Colonic mucosa (tissue), 4 donors: Measurements from ENCODE around the gene LHPP. TPM values are rescaled to one million over a fixed set of nuclear protein-coding genes. Genes with fewer than 3 reads are reported as not detected.

Source experiments
- DNase-seq: peaks from one replicate; pipeline ENCODE4 v3.0.0-alpha.2; 2020
- H3K27ac ChIP-seq: fragments of 200-600 bp; one replicate; pipeline ENCODE4 v1.8.0; 2021
- H3K27me3 ChIP-seq: fragments of 200-600 bp; one replicate; pipeline ENCODE4 v1.8.0; 2021
- H3K36me3 ChIP-seq: fragments of 200-600 bp; one replicate; pipeline ENCODE4 v1.8.0; 2021
- H3K4me1 ChIP-seq: fragments of 200-600 bp; one replicate; pipeline ENCODE4 v1.8.0; 2021; ENCODE audit warnings: mild to moderate bottlenecking
- H3K4me3 ChIP-seq: fragments of 200-600 bp; one replicate; pipeline ENCODE4 v1.8.0; 2021
- H3K9ac ChIP-seq, 2 donors: one replicate each; pipeline ENCODE4 v1.7.0; 2013; ENCODE audit warnings: control low read depth in 2 of 2, low read depth in 2 of 2, low read length in 2 of 2
- H3K9me3 ChIP-seq: fragments of 200-600 bp; one replicate; pipeline ENCODE4 v1.8.0; 2021
- CTCF ChIP-seq: fragments of 200-600 bp; IDR thresholded peaks from one replicate; pipeline ENCODE4 v1.8.0; 2022; ENCODE audit warnings: antibody characterized with exemption, mild to moderate bottlenecking
- intact Hi-C: fragments of 100-400 bp; cut with DNase I; formaldehyde crosslinking; loops from one replicate; pipeline ENCODE4 v1.14.1; 2022
- total RNA-seq, 2 donors: library from RNA; stranded (reverse); fragmentation: NEBNext Ultra II Directional in 1 of 2; extraction: Animal tissue kit (Norgen Biotek cat#: 25700) in 1 of 2; gene quantifications; one replicate each; pipeline ENCODE4 v1.2.1, GENCODE V29; 2021
- donor health status: healthy.
- donor health status: DM: no; HTN: no; CAD: no.
- donor health status: DM: no; HTN: no; CAD: no.

Gene LHPP
- total RNA-seq, 2 donors from 2014 or later = 12.8 to 24.6 TPM

DNA sequence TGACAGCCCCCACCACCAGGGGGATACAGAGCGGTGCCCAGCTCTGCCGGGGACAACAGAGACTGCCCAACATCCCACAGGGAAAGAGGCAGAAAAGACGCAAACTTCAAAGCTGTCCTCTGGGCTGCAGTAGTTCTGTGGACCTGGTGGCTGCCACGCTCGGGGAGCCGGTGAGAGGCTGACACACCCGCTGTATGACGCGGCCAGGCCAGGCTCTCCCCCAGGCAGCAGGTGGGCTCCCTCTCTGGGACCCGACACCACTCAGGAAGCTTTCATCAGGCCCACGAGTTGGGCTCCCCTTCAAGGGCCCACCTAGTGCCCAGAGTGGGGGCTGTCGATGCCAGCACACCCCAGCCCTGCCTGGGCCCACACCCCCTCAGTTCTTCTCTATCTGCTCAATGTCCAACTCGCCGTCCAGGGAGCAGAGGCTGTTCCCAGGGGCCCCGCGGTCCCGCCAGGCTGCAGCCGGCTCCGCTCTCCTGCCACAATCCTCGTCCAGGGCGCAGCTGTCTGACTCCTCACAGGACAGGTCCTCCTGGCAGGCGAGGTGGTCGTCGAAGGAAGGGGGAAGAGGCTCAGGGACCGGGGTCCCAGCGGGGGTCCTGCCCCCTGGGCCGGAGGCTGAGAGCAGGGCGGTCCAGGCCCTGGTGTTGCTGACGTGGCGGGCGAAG is 161.4 kb downstream of the LHPP start:
- no peak overlapping the region for H3K9ac ChIP-seq
- H3K27me3 ChIP-seq = no peaks in the 10 kb centered on the region
- intact Hi-C loops = no loop called here
- no peak overlapping the region for H3K4me3 ChIP-seq
- no peak overlapping the region for H3K27ac ChIP-seq
- no peak for DNase-seq
- peaks cover 15% of the 10 kb centered on the region for H3K4me1 ChIP-seq
- TF ChIP-seq CTCF = no peak
- no peaks in the 10 kb centered on the region for H3K9me3 ChIP-seq
- H3K36me3 ChIP-seq = no peaks in the 10 kb centered on the region

DNA sequence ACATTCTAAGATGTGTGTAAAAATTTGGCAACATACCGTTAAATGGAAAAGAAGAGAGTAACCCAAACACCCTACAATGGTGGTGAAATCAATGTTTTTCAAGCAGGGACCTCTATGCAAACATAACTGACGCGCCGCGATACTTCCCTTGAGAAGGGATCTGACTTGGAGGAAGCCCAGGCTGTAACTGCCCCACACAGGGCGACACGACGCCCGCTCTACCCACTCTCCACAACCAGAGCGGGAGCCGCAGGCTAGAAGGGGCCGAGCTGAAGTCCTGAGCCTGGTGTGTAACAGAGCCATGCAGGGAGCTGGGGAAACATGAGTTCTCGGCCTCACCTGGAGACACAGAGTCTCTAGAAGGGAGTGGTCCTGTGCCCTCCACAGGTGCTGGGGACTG is 162.4 kb downstream of the LHPP start:
- Histone ChIP-seq H3K9ac (no peak overlapping the region), H3K27ac (no peak overlapping the region), H3K4me3 (no peak overlapping the region), H3K27me3 (no peaks in the 10 kb centered on the region), H3K9me3 (no peaks in the 10 kb centered on the region), H3K36me3 (no peaks in the 10 kb centered on the region), H3K4me1 (peaks cover 20% of the 10 kb centered on the region)
- intact Hi-C loops = no loop called here
- TF ChIP-seq CTCF = no peak
- no peak for DNase-seq

DNA sequence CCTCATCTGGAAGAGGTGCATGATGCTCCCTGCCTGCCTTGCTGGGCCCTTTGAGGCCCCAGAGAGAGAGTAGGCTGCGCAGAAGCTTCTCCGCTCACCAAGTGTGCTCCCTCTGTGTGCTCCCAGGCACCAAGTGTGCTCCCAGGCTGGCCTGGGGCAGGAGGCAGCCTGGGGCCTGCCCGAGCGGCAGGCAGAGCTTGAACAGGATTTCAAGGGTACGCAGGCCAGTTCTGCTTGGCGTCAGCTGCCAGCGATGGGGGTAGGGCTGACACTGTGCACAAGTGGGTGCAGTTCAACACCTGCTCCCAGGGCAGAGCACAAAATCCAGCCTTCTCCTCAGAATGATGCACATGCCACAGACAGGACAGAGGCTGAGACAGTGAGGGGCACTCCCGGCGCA is 162.8 kb downstream of the LHPP start:
- Histone ChIP-seq H3K4me3 (no peak overlapping the region), H3K9me3 (no peaks in the 10 kb centered on the region), H3K4me1 (peaks cover 20% of the 10 kb centered on the region), H3K36me3 (no peaks in the 10 kb centered on the region), H3K27me3 (no peaks in the 10 kb centered on the region), H3K27ac (no peak overlapping the region), H3K9ac (no peak overlapping the region)
- no peak for DNase-seq
- intact Hi-C loops = no loop called here
- no peak for TF ChIP-seq CTCF

GRCh38 chr10:124624895-124625294 is 163.3 kb downstream of the LHPP start:
- Histone ChIP-seq H3K27ac (no peak overlapping the region), H3K36me3 (no peaks in the 10 kb centered on the region)
- intact Hi-C loops = loop anchor here (5.0 kb wide), 1 partner anchor 117 kb away; the partner anchor contains the start of gene FAM53B

DNA sequence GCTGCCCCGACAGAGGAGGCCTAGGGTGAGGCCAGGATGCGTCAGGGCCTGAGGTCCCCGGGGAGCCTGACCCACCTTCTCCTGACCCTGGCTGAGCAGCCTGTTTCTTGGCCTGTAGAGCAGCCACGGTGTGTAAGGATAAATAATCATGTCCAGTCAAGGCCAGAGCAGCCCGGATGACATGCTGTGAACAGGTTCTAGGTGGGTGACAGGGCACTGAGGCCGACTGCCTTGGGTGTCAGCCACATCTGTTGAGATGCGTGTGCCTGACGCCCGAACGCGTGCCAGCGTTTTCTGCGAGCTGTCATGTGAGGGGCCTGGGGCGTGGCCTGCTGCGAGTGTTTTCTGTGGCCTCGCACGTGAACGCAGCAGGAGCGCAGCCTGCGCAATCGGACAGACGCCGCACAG is 164.2 kb downstream of the LHPP start:
- Histone ChIP-seq H3K36me3 (no peaks in the 10 kb centered on the region), H3K4me1 (peaks cover 20% of the 10 kb centered on the region), H3K9ac (no peak overlapping the region), H3K27me3 (no peaks in the 10 kb centered on the region), H3K9me3 (no peaks in the 10 kb centered on the region), H3K4me3 (no peak overlapping the region), H3K27ac (no peak overlapping the region)
- no peak for DNase-seq
- no peak for TF ChIP-seq CTCF
- intact Hi-C loops = loop anchor here (5.0 kb wide), 1 partner anchor 116 kb away; the partner anchor contains the start of gene FAM53B

More at GRCh38 chr10:124624895-124625294, 163.3 kb downstream of the LHPP start:
- no peak for TF ChIP-seq CTCF
- Histone ChIP-seq H3K9me3 (no peaks in the 10 kb centered on the region), H3K27me3 (no peaks in the 10 kb centered on the region), H3K4me3 (no peak overlapping the region), H3K9ac (no peak overlapping the region), H3K4me1 (peaks cover 20% of the 10 kb centered on the region)
- DNase-seq = no peak
